Type B pancreatic cell (in vitro differentiated cells): ENCODE results near the gene SDCBP2. TPM values are rescaled to one million over a fixed set of nuclear protein-coding genes. Genes with fewer than 3 reads are reported as not detected.
A peak's percentile ranks its signal among the peaks of the same experiment; 100 is the strongest.

Experiments
- DNase-seq: peaks from one replicate; pipeline ENCODE4 v3.0.0; 2021; ENCODE audit warnings: mixed read lengths; ENCODE audit not compliant: unreplicated experiment; ENCODE audit errors: extremely low spot score
- H3K27ac Mint-ChIP-seq: 2 replicates; pipeline ENCODE4 v1.8.0; 2021; ENCODE audit warnings: mild to moderate bottlenecking, mixed read lengths
- H3K27me3 Mint-ChIP-seq: 2 replicates; pipeline ENCODE4 v1.8.0; 2021; ENCODE audit warnings: mixed read lengths
- H3K36me3 Mint-ChIP-seq: 2 replicates; pipeline ENCODE4 v1.8.0; 2021; ENCODE audit warnings: mixed read lengths
- H3K4me1 Mint-ChIP-seq: one replicate; pipeline ENCODE4 v1.8.0; 2021; ENCODE audit warnings: mixed read lengths; ENCODE audit not compliant: unreplicated experiment
- H3K4me3 Mint-ChIP-seq: 2 replicates; pipeline ENCODE4 v1.8.0; 2021; ENCODE audit warnings: mild to moderate bottlenecking, mixed read lengths
- H3K9me3 Mint-ChIP-seq: 2 replicates; pipeline ENCODE4 v1.8.0; 2021; ENCODE audit warnings: mixed read lengths
- total RNA-seq: library from RNA; stranded (reverse); gene quantifications from 2 replicates; pipeline ENCODE4 v1.2.1, GENCODE V29; 2021; ENCODE audit warnings: low replicate concordance
- TF ChIP-seq, protein P1 (sequence below): fragments of 200-600 bp; sonication (generic); conservative IDR thresholded peaks from 2 replicates; pipeline ENCODE4 v1.5.0; 2021; ENCODE audit warnings: antibody characterized with exemption, mild to moderate bottlenecking

Gene SDCBP2
- total RNA-seq, 1 donor from 2014 or later: 4.9 TPM

GRCh38 chr20:1281279-1282057 lies 47.5 kb downstream of the SDCBP2 start:
- Mint-ChIP-seq H3K4me1 (no peaks in the 10 kb centered on the region), H3K9me3 (no peaks in the 10 kb centered on the region), H3K27me3 (peaks cover 3% of the 10 kb centered on the region), H3K36me3 (no peaks in the 10 kb centered on the region), H3K4me3 (no peak overlapping the region), H3K27ac (no peak overlapping the region)
- TF ChIP-seq, protein P1, sequence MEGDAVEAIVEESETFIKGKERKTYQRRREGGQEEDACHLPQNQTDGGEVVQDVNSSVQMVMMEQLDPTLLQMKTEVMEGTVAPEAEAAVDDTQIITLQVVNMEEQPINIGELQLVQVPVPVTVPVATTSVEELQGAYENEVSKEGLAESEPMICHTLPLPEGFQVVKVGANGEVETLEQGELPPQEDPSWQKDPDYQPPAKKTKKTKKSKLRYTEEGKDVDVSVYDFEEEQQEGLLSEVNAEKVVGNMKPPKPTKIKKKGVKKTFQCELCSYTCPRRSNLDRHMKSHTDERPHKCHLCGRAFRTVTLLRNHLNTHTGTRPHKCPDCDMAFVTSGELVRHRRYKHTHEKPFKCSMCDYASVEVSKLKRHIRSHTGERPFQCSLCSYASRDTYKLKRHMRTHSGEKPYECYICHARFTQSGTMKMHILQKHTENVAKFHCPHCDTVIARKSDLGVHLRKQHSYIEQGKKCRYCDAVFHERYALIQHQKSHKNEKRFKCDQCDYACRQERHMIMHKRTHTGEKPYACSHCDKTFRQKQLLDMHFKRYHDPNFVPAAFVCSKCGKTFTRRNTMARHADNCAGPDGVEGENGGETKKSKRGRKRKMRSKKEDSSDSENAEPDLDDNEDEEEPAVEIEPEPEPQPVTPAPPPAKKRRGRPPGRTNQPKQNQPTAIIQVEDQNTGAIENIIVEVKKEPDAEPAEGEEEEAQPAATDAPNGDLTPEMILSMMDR: no peak
- DNase-seq: peak; percentile 60

- DNase-seq: peak; percentile 34
- H3K4me1 Mint-ChIP-seq: no peaks in the 10 kb centered on the region
- no peak overlapping the region for H3K27ac Mint-ChIP-seq
- H3K9me3 Mint-ChIP-seq: no peaks in the 10 kb centered on the region
- no peaks in the 10 kb centered on the region for H3K36me3 Mint-ChIP-seq
- no peak overlapping the region for H3K4me3 Mint-ChIP-seq
- H3K27me3 Mint-ChIP-seq: peaks cover 3% of the 10 kb centered on the region
- TF ChIP-seq, protein P1: no peak
Observed at GRCh38 chr20:1280195-1281102, 48.5 kb downstream of the SDCBP2 start.

DNA sequence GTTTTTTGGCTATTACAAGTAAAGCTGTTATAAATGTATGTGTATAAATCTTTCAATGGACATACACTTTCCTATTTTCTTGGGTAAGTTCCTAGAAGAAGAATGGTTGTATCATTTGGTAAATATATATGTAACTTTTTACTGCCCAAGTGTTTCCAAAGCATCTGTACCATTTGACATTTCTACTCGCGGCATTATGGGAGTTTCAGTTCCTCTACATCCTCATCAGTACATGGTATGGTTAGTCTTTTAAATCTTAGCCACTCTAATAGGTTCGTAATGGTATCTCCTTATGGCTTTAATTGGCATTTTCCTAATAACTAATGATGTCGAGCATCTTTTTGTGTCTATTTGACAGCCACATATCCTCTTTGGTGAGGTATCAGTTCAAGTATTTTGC lies 49.9 kb downstream of the SDCBP2 start:
- Mint-ChIP-seq H3K27ac (no peak overlapping the region), H3K36me3 (no peaks in the 10 kb centered on the region), H3K4me1 (no peaks in the 10 kb centered on the region), H3K27me3 (no peaks in the 10 kb centered on the region), H3K9me3 (no peaks in the 10 kb centered on the region), H3K4me3 (no peak overlapping the region)
- TF ChIP-seq, protein P1: no peak
- DNase-seq: no peak

GRCh38 chr20:1277529-1278322 lies 51.2 kb downstream of the SDCBP2 start:
- Mint-ChIP-seq H3K4me3 (no peak overlapping the region), H3K27ac (no peak overlapping the region), H3K4me1 (no peaks in the 10 kb centered on the region), H3K36me3 (no peaks in the 10 kb centered on the region), H3K27me3 (no peaks in the 10 kb centered on the region), H3K9me3 (no peaks in the 10 kb centered on the region)
- peak; percentile 24 for DNase-seq
- TF ChIP-seq, protein P1: no peak

- peak; percentile 25 for DNase-seq
- Mint-ChIP-seq H3K4me3 (no peak overlapping the region), H3K9me3 (no peaks in the 10 kb centered on the region), H3K27ac (no peak overlapping the region), H3K4me1 (no peaks in the 10 kb centered on the region), H3K36me3 (no peaks in the 10 kb centered on the region), H3K27me3 (no peaks in the 10 kb centered on the region)
- TF ChIP-seq, protein P1: no peak
Observed at GRCh38 chr20:1275919-1276318, 53.0 kb downstream of the SDCBP2 start.
